Duodenal mucosa (tissue), 2 donors: ENCODE results near the gene SYNCRIP.

Source experiments
- H3K27ac ChIP-seq: one replicate; pipeline ENCODE4 v1.7.0; 2013; ENCODE audit warnings: low read depth, low read length
- H3K27me3 ChIP-seq, 2 donors: one replicate each; pipeline ENCODE4 v1.7.0; 2013; ENCODE audit warnings: low read length in 2 of 2, control low read depth in 1 of 2; ENCODE audit not compliant: insufficient read depth in 2 of 2, control insufficient read depth in 1 of 2
- H3K36me3 ChIP-seq, 2 donors: one replicate each; pipeline ENCODE4 v1.7.0; 2013; ENCODE audit warnings: low read length in 2 of 2, control low read depth in 1 of 2; ENCODE audit not compliant: insufficient read depth in 2 of 2, control insufficient read depth in 1 of 2
- H3K4me1 ChIP-seq, 2 donors: one replicate each; pipeline ENCODE4 v1.7.0; 2013; ENCODE audit warnings: low read length in 2 of 2, control low read depth in 1 of 2; ENCODE audit not compliant: insufficient read depth in 2 of 2, control insufficient read depth in 1 of 2
- H3K4me3 ChIP-seq, 2 donors: one replicate each; pipeline ENCODE4 v1.7.0; 2013; ENCODE audit warnings: low read length in 2 of 2, low read depth in 1 of 2
- H3K9ac ChIP-seq, 2 donors: one replicate each; pipeline ENCODE4 v1.7.0; 2013; ENCODE audit warnings: low read length in 2 of 2, low read depth in 1 of 2
- H3K9me3 ChIP-seq, 2 donors: one replicate each; pipeline ENCODE4 v1.7.0; 2013; ENCODE audit warnings: low read length in 2 of 2, control low read depth in 1 of 2; ENCODE audit not compliant: control insufficient read depth in 1 of 2

Gene SYNCRIP

GRCh38 chr6:85678602-85679444 is 36.1 kb upstream of the SYNCRIP start:
- Histone ChIP-seq H3K27me3 (no peaks in the 10 kb centered on the region), H3K9me3 (no peaks in the 10 kb centered on the region), H3K9ac (peak overlapping the region; percentile 91 to 95), H3K4me3 (peak overlapping the region; percentile 96 to 100), H3K27ac (peak overlapping the region; percentile 79), H3K36me3 (peaks cover 0 to 7% of the 10 kb centered on the region in 2 donors), H3K4me1 (peaks cover 30 to 33% of the 10 kb centered on the region in 2 donors)

DNA sequence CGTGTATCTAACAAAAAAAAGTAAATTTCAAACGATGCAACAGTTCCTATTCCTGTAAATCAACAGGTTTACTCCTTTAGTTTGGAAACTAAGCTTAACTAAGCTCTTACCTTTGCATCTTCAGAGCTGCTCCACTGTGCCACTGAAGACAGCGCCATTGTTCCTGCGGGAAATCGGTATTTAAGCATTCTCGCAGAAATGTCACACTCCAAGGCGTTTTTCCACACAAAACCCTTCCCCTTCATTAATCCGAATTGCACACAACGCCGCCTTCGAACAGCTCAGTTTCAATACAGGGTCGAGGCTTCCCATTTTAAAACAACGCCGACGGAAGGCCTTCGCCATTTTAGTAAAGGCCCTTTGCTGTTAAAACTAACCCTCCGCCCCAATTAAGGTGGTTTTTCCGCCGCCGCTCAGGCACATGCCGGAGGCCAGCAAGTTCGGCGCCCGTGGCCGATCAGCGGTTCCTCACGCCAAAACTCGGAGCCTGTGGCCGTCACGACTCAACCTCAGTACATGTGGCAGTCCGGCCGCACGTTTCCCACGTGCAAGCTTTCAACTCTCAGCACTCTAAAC is 35.4 kb upstream of the SYNCRIP start:
- H3K27ac ChIP-seq, result peak overlapping the region; percentile 78
- H3K27me3 ChIP-seq, result no peaks in the 10 kb centered on the region
- H3K9me3 ChIP-seq, result no peaks in the 10 kb centered on the region
- H3K4me1 ChIP-seq, result peaks cover 30 to 33% of the 10 kb centered on the region in 2 donors
- H3K9ac ChIP-seq, result peak overlapping the region; percentile 91 to 95
- H3K36me3 ChIP-seq, result peaks cover 0 to 7% of the 10 kb centered on the region in 2 donors
- peak overlapping the region; percentile 96 to 100 for H3K4me3 ChIP-seq

DNA sequence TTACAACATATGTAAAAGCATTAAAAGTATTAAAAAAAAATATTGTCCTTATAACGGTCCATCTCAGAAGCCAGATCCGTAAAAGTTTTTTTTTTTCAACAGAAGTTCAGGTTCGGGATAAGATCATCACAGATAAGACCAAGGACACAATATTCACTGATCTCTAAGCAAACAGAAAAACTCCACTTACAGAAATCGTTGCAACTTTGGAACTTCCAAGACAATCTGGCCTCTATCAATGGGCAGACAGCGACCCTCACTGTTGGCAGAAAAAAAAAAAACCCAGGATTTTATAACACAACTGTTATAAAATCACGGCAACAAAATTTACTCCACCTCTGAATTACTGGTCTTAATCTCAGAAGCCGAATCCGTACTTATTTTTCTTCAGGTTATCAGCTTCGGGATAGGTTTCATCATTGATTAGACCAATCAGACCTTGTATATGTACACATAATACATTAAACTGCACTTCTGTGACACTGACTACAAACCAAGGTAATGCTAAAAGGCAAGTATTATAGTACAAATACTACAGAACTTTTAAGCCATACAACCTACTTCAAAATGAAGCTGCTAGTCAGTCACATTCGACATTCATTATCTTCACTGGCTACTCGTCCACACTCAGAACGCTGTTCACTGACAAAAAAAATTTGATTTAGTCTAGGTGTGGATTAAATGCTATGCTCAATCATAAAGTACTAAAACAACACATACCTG is 34.7 kb upstream of the SYNCRIP start:
- no peaks in the 10 kb centered on the region for H3K27me3 ChIP-seq
- peak overlapping the region; percentile 96 to 100 for H3K4me3 ChIP-seq
- peaks cover 4 to 7% of the 10 kb centered on the region in 2 donors for H3K36me3 ChIP-seq
- no peaks in the 10 kb centered on the region for H3K9me3 ChIP-seq
- peak overlapping the region; percentile 91 to 95 for H3K9ac ChIP-seq
- H3K27ac ChIP-seq, result no peak overlapping the region
- H3K4me1 ChIP-seq, result peaks cover 30 to 33% of the 10 kb centered on the region in 2 donors

DNA sequence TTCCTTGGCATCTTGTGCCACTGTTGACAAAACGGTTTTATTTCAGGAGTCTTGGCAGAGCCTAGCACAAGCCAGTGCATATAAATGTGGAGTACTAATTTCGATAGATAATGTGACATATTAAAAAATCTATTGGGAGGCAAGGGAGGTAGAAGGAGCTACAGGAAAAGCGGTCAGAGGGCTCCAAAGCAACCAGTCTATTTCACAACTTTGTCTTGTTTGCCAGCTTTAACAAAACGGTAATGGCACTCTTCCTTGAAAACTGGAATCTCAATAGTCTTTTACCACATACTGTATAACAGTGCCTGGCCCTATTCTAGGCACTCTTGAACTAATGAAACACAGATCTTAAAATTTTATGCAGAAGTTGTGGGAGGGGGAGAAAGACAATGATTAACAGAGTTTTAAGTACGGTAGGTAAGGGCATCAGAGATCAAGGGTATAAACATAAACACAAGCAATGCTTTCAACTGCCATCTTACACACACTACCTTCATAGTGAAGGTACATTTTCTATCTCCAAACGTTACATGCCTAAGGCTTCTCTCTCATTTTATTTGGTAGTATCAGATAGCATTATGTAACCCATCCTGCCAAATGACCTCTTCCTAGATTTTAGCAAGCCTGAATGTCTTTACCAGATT is 33.5 kb upstream of the SYNCRIP start:
- Histone ChIP-seq H3K4me3 (peak overlapping the region; percentile 96 to 100), H3K4me1 (peaks cover 30 to 33% of the 10 kb centered on the region in 2 donors), H3K9me3 (no peaks in the 10 kb centered on the region), H3K27ac (no peak overlapping the region), H3K36me3 (peaks cover 4 to 7% of the 10 kb centered on the region in 2 donors), H3K27me3 (no peaks in the 10 kb centered on the region), H3K9ac (peak overlapping the region; percentile 7 to 95)

DNA sequence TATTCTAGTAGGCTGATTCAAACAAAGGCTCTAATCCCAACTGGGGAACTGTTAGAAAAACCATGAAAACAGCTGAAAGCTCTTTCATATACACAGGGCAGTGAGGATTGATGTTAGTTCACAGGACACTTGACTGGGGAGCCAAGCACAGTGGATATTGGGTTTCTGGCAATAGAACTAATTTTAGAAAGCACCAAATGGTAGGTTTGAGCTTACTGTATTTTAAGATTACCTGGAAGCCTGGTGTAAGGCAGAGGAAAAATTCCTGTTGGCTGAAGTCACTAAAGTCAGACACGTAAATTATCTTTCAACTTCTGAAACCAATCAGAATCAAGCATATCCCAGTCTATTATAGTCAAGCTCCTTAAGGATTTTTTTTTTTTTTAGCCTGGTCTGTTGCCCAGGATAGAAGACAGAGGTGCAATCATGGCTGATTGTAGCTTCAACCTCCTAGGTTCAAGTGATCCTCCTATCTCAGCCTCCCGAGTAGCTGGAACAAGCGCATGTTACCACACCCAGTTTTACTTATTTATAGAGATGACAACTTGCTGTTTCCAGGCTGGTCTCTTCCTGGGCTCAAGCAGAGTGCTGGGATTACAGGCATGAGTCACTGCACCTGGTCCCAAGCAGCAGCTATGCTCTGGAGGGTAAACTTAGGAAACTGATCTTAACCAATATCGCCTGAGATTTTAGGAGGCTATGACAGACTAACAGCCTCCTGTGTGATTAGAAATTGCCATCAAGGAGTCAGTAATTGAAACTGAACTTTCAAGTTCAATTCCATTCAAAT is 32.5 kb upstream of the SYNCRIP start:
- Histone ChIP-seq H3K9me3 (no peaks in the 10 kb centered on the region), H3K4me3 (peak overlapping the region; percentile 96 to 100), H3K4me1 (peaks cover 28 to 33% of the 10 kb centered on the region in 2 donors), H3K9ac (peak overlapping the region in 1 of 2 donors; percentile 95), H3K27me3 (no peaks in the 10 kb centered on the region), H3K36me3 (peaks cover 4 to 7% of the 10 kb centered on the region in 2 donors), H3K27ac (no peak overlapping the region)

- Histone ChIP-seq H3K36me3 (peaks cover 4 to 7% of the 10 kb centered on the region in 2 donors), H3K9ac (no peak overlapping the region), H3K9me3 (no peaks in the 10 kb centered on the region), H3K4me3 (peak overlapping the region in 1 of 2 donors; percentile 100), H3K27me3 (no peaks in the 10 kb centered on the region), H3K4me1 (peaks cover 22 to 29% of the 10 kb centered on the region in 2 donors), H3K27ac (no peak overlapping the region)
These were observed 31.9 kb upstream of the SYNCRIP start for GRCh38 chr6:85674604-85675003.

GRCh38 chr6:85673198-85674139 is 30.8 kb upstream of the SYNCRIP start:
- H3K9me3 ChIP-seq, result no peaks in the 10 kb centered on the region
- H3K27ac ChIP-seq, result no peak overlapping the region
- H3K36me3 ChIP-seq, result peaks cover 4 to 7% of the 10 kb centered on the region in 2 donors
- no peak overlapping the region for H3K9ac ChIP-seq
- H3K4me3 ChIP-seq, result no peak overlapping the region
- H3K27me3 ChIP-seq, result no peaks in the 10 kb centered on the region
- peaks cover 16 to 23% of the 10 kb centered on the region in 2 donors for H3K4me1 ChIP-seq

DNA sequence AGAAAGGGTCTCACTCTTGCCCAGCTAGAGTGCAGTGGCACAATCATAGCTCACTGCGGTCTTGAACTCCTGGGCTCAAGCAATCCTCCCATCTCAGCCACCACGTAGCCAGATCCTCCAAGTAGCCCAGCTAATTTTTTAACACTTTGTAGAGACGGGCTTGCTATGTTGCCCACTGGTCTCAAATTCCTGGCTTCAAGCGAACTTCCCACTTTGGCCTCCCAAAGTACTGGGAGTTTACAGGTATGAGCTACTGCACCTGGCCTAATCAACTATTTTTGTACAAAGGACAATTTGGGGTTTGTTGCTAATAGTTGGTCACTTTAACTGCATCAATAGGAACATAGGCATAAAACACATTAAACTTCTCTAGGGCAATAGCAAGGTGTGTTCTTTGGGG is 29.9 kb upstream of the SYNCRIP start:
- Histone ChIP-seq H3K4me3 (no peak overlapping the region), H3K4me1 (peaks cover 16 to 23% of the 10 kb centered on the region in 2 donors), H3K36me3 (peaks cover 4 to 7% of the 10 kb centered on the region in 2 donors), H3K27ac (no peak overlapping the region), H3K9ac (no peak overlapping the region), H3K27me3 (no peaks in the 10 kb centered on the region), H3K9me3 (no peaks in the 10 kb centered on the region)
